Esophagus mucosa (tissue), 1 donor: Measurements from ENCODE around the gene EPS8L2. TPM values are rescaled to one million over a fixed set of nuclear protein-coding genes. Genes with fewer than 3 reads are reported as not detected.
"Not testable (repeated sequence)": the region's sequence is repeated elsewhere in the genome, so short reads cannot be mapped to it uniquely, and the experiment has no call there.

Experiments
- ATAC-seq: fragments of 200-7000 bp; cut with Tn5 transposase; one replicate; pipeline ENCODE4 v1.9.1; 2020
- total RNA-seq: library from RNA; stranded (reverse); gene quantifications from one replicate; pipeline ENCODE4 v1.2.4, GENCODE V29; 2023
- donor health status: DM: yes; HTN: yes; CAD: no.

EPS8L2 gene
- total RNA-seq, 1 donor from 2014 or later = 259 TPM

- ATAC-seq = not testable (repeated sequence)
These were observed 15.8 kb upstream of the EPS8L2 start for GRCh38 chr11:690244-690643.

GRCh38 chr11:690738-691633, 15.0 kb upstream of the EPS8L2 start:
- ATAC-seq = no peak

- ATAC-seq = no peak
These were observed 14.1 kb upstream of the EPS8L2 start for GRCh38 chr11:691710-692590.

- ATAC-seq = no peak
These were observed 13.1 kb upstream of the EPS8L2 start for GRCh38 chr11:692824-693414.

- no peak for ATAC-seq
These were observed 12.6 kb upstream of the EPS8L2 start for GRCh38 chr11:693415-693831.

- peak; percentile 3 for ATAC-seq
These were observed 12.0 kb upstream of the EPS8L2 start for GRCh38 chr11:693887-694562.

- peak; percentile 84 for ATAC-seq
These were observed 11.3 kb upstream of the EPS8L2 start, which contains the start of gene DEAF1 for GRCh38 chr11:694563-695287. TSS of gene DEAF1 (minus strand) at chr11:695222. CDS start at chr11:695047, 175 bp downstream.

GRCh38 chr11:695288-695537, 10.8 kb upstream of the EPS8L2 start:
- no peak for ATAC-seq

GRCh38 chr11:695538-696248, 10.3 kb upstream of the EPS8L2 start, which contains the start of gene TMEM80:
TSS of gene TMEM80 (plus strand) at chr11:695816. CDS start at chr11:695828, 12 bp downstream.
- peak; percentile 79 for ATAC-seq

GRCh38 chr11:696955-697491, 9.0 kb upstream of the EPS8L2 start:
- ATAC-seq = no peak

GRCh38 chr11:697811-698311, 8.2 kb upstream of the EPS8L2 start:
- ATAC-seq = no peak

- ATAC-seq = no peak
These were observed 7.4 kb upstream of the EPS8L2 start for GRCh38 chr11:698493-699115.

GRCh38 chr11:699116-699508, 6.9 kb upstream of the EPS8L2 start:
- no peak for ATAC-seq

GRCh38 chr11:699753-700152, 6.3 kb upstream of the EPS8L2 start:
- ATAC-seq = no peak

- ATAC-seq = no peak
These were observed 4.1 kb upstream of the EPS8L2 start for GRCh38 chr11:701741-702461.

- no peak for ATAC-seq
These were observed 3.3 kb upstream of the EPS8L2 start for GRCh38 chr11:702462-703461.

GRCh38 chr11:703506-703905, 2.5 kb upstream of the EPS8L2 start:
- ATAC-seq = no peak

GRCh38 chr11:704228-704674, 1.8 kb upstream of the EPS8L2 start:
- no peak for ATAC-seq
